HL-60 (cell line): ENCODE data around the gene ETFA.
A peak's percentile ranks its signal among the peaks of the same experiment; 100 is the strongest.

Experiments used
- DNase-seq, 2 experiments: peaks; one replicate each; pipeline ENCODE4 v3.0.0-alpha.2; 2010 to 2020; ENCODE audit warnings: low read depth in 1 of 2, low spot score in 1 of 2
- H3K27ac ChIP-seq: fragments of 250-450 bp; sonication (Bioruptor Pico); replicated peaks from 2 replicates; pipeline ENCODE4 v1.5.1; 2020; ENCODE audit warnings: mild to moderate bottlenecking, moderate library complexity
- H3K27me3 ChIP-seq: fragments of 250-450 bp; sonication (Bioruptor Pico); 2 replicates; pipeline ENCODE4 v1.5.1; 2021; ENCODE audit warnings: mild to moderate bottlenecking, moderate library complexity; ENCODE audit not compliant: insufficient read depth, poor library complexity, severe bottlenecking
- H3K4me3 ChIP-seq: replicated peaks from 2 replicates; pipeline ENCODE4 v1.5.1; 2011; ENCODE audit warnings: mild to moderate bottlenecking, control low read depth, low read length; ENCODE audit not compliant: insufficient read depth
- CTCF ChIP-seq: IDR thresholded peaks from one replicate; pipeline ENCODE4 v1.5.1; 2011; ENCODE audit warnings: low read length, control low read depth, inconsistent platforms; ENCODE audit not compliant: insufficient read depth
- GABPA ChIP-seq: IDR thresholded peaks from 2 replicates; pipeline ENCODE4 v1.6.1; 2012; ENCODE audit warnings: low read depth
- POLR2AphosphoS5 ChIP-seq: IDR thresholded peaks from 2 replicates; pipeline ENCODE4 v1.6.1; 2012; ENCODE audit warnings: low read depth
- REST ChIP-seq: IDR thresholded peaks from 2 replicates; pipeline ENCODE4 v1.6.1; 2012; ENCODE audit warnings: low read depth; ENCODE audit not compliant: insufficient replicate concordance
- SPI1 ChIP-seq: IDR thresholded peaks from 2 replicates; pipeline ENCODE4 v1.6.1; 2012; ENCODE audit warnings: low read depth, mild to moderate bottlenecking, borderline replicate concordance

ETFA gene

GRCh38 chr15:76341366-76342057, 30.2 kb upstream of the ETFA start:
- DNase-seq: no peak
- no peak for TF ChIP-seq GABPA
- TF ChIP-seq REST: no peak
- TF ChIP-seq CTCF: no peak
- TF ChIP-seq SPI1: no peak
- no peak for TF ChIP-seq POLR2AphosphoS5
- Histone ChIP-seq H3K27me3 (no peaks in the 10 kb centered on the region), H3K4me3 (no peak overlapping the region), H3K27ac (no peak overlapping the region)

- peak overlapping the region; percentile 66; the same call in 1 of the 2 replicates for H3K4me3 ChIP-seq
- TF ChIP-seq POLR2AphosphoS5: no peak
- no peak for TF ChIP-seq CTCF
- TF ChIP-seq GABPA: no peak
- no peak for TF ChIP-seq REST
- TF ChIP-seq SPI1: no peak
- H3K27ac ChIP-seq: no peak overlapping the region
- no peaks in the 10 kb centered on the region for H3K27me3 ChIP-seq
- no peak for DNase-seq
Measured at GRCh38 chr15:76340803-76341365, 29.6 kb upstream of the ETFA start.

- H3K27me3 ChIP-seq: no peaks in the 10 kb centered on the region
- TF ChIP-seq SPI1 (no peak), POLR2AphosphoS5 (no peak), REST (no peak), GABPA (no peak), CTCF (no peak)
- peak overlapping the region; percentile 66 for H3K4me3 ChIP-seq
- peak overlapping the region; percentile 90 for H3K27ac ChIP-seq
- DNase-seq: peak in 1 of 2 experiments; percentile 14
Measured at GRCh38 chr15:76340198-76340802, 29.0 kb upstream of the ETFA start.
